ENCODE measurements around the gene SERPINA5. TPM values are rescaled to one million over a fixed set of nuclear protein-coding genes. Genes with fewer than 3 reads are reported as not detected.

Gene SERPINA5
- total RNA-seq, 1 donor from 2014 or later = 0.50 TPM

- H3K27ac Mint-ChIP-seq (ENCODE audit: unreplicated experiment) = no peak overlapping the region
- H3K27me3 Mint-ChIP-seq (ENCODE audit: low read depth) = peaks cover 5% of the 10 kb centered on the region
- no peak overlapping the region for H3K4me3 Mint-ChIP-seq (ENCODE audit: unreplicated experiment)
- no peak for TF ChIP-seq CTCF (IDR thresholded peaks at IDR 0.05)
- no peaks in the 10 kb centered on the region for H3K36me3 Mint-ChIP-seq (ENCODE audit: low read depth)
- H3K4me1 Mint-ChIP-seq (ENCODE audit: low read depth) = peaks cover 15% of the 10 kb centered on the region
- no peaks in the 10 kb centered on the region for H3K9me3 Mint-ChIP-seq (ENCODE audit: low read depth)
- DNase-seq (ENCODE audit: low spot score) = no peak
These were observed 11.2 kb upstream of the SERPINA5 start for GRCh38 chr14:94570002-94570400.

GRCh38 chr14:94570440-94570839, 10.8 kb upstream of the SERPINA5 start:
- H3K27ac Mint-ChIP-seq (ENCODE audit: unreplicated experiment) = no peak overlapping the region
- no peak overlapping the region for H3K4me3 Mint-ChIP-seq (ENCODE audit: unreplicated experiment)
- no peaks in the 10 kb centered on the region for H3K9me3 Mint-ChIP-seq (ENCODE audit: low read depth)
- H3K4me1 Mint-ChIP-seq (ENCODE audit: low read depth) = peaks cover 15% of the 10 kb centered on the region
- no peaks in the 10 kb centered on the region for H3K36me3 Mint-ChIP-seq (ENCODE audit: low read depth)
- TF ChIP-seq CTCF (IDR thresholded peaks at IDR 0.05) = no peak
- H3K27me3 Mint-ChIP-seq (ENCODE audit: low read depth) = peaks cover 5% of the 10 kb centered on the region
- no peak for DNase-seq (ENCODE audit: low spot score)

GRCh38 chr14:94571395-94571794, 9.8 kb upstream of the SERPINA5 start:
- TF ChIP-seq CTCF (IDR thresholded peaks at IDR 0.05) = no peak
- Mint-ChIP-seq H3K9me3 (ENCODE audit: low read depth) (no peaks in the 10 kb centered on the region), H3K27me3 (ENCODE audit: low read depth) (peaks cover 2% of the 10 kb centered on the region), H3K4me3 (ENCODE audit: unreplicated experiment) (no peak overlapping the region), H3K27ac (ENCODE audit: unreplicated experiment) (peak overlapping the region; percentile 79), H3K4me1 (ENCODE audit: low read depth) (peaks cover 15% of the 10 kb centered on the region), H3K36me3 (ENCODE audit: low read depth) (no peaks in the 10 kb centered on the region)
- no peak for DNase-seq (ENCODE audit: low spot score)

GRCh38 chr14:94571950-94572349, 9.3 kb upstream of the SERPINA5 start:
- no peaks in the 10 kb centered on the region for H3K9me3 Mint-ChIP-seq (ENCODE audit: low read depth)
- no peak for TF ChIP-seq CTCF (IDR thresholded peaks at IDR 0.05)
- H3K27me3 Mint-ChIP-seq (ENCODE audit: low read depth) = no peaks in the 10 kb centered on the region
- DNase-seq (ENCODE audit: low spot score) = no peak
- H3K27ac Mint-ChIP-seq (ENCODE audit: unreplicated experiment) = peak overlapping the region; percentile 79
- H3K4me1 Mint-ChIP-seq (ENCODE audit: low read depth) = peaks cover 15% of the 10 kb centered on the region
- no peaks in the 10 kb centered on the region for H3K36me3 Mint-ChIP-seq (ENCODE audit: low read depth)
- H3K4me3 Mint-ChIP-seq (ENCODE audit: unreplicated experiment) = no peak overlapping the region

- Mint-ChIP-seq H3K27me3 (ENCODE audit: low read depth) (no peaks in the 10 kb centered on the region), H3K4me3 (ENCODE audit: unreplicated experiment) (no peak overlapping the region), H3K36me3 (ENCODE audit: low read depth) (no peaks in the 10 kb centered on the region), H3K27ac (ENCODE audit: unreplicated experiment) (no peak overlapping the region), H3K4me1 (ENCODE audit: low read depth) (peaks cover 15% of the 10 kb centered on the region), H3K9me3 (ENCODE audit: low read depth) (no peaks in the 10 kb centered on the region)
- no peak for TF ChIP-seq CTCF (IDR thresholded peaks at IDR 0.05)
- no peak for DNase-seq (ENCODE audit: low spot score)
These were observed 8.5 kb upstream of the SERPINA5 start for GRCh38 chr14:94572637-94573303.
